GM19455 (cell line): ENCODE data around the gene PAX9.

Experiments used
- ATAC-seq: cut with Tn5 transposase; IDR thresholded peaks from one replicate; pipeline ENCODE4 v1.9.1; 2021; ENCODE audit not compliant: unreplicated experiment

Gene PAX9

GRCh38 chr14:36661506-36662257, at the start of gene PAX9:
PAX9 (plus strand) TSS chr14:36661860; CDS start chr14:36662090, 230 bp downstream.
- no peak for ATAC-seq

GRCh38 chr14:36617824-36618223, 43.8 kb upstream of the PAX9 start:
- no peak for ATAC-seq

GRCh38 chr14:36618641-36619040, 43.0 kb upstream of the PAX9 start:
- ATAC-seq: no peak

- ATAC-seq: no peak
Measured at GRCh38 chr14:36619131-36619530, 42.5 kb upstream of the PAX9 start.

GRCh38 chr14:36619853-36620252, 41.8 kb upstream of the PAX9 start:
- no peak for ATAC-seq

GRCh38 chr14:36625014-36625413, 36.6 kb upstream of the PAX9 start:
- ATAC-seq: no peak

GRCh38 chr14:36625436-36625835, 36.2 kb upstream of the PAX9 start:
- ATAC-seq: no peak

GRCh38 chr14:36626151-36626550, 35.5 kb upstream of the PAX9 start:
- ATAC-seq: no peak

- no peak for ATAC-seq
Measured at GRCh38 chr14:36627981-36628380, 33.7 kb upstream of the PAX9 start.

GRCh38 chr14:36633580-36633979, 28.1 kb upstream of the PAX9 start:
- ATAC-seq: no peak

GRCh38 chr14:36646664-36647416, 14.8 kb upstream of the PAX9 start:
- ATAC-seq: no peak

- ATAC-seq: no peak
Measured at GRCh38 chr14:36647417-36647823, 14.2 kb upstream of the PAX9 start.

- ATAC-seq: no peak
Measured at GRCh38 chr14:36647824-36648753, 13.6 kb upstream of the PAX9 start.

GRCh38 chr14:36649872-36650650, 11.6 kb upstream of the PAX9 start:
- ATAC-seq: no peak

- no peak for ATAC-seq
Measured at GRCh38 chr14:36652542-36653201, 9.0 kb upstream of the PAX9 start.

- no peak for ATAC-seq
Measured at GRCh38 chr14:36653413-36653812, 8.2 kb upstream of the PAX9 start.

GRCh38 chr14:36653962-36654793, 7.5 kb upstream of the PAX9 start:
- no peak for ATAC-seq

- ATAC-seq: no peak
Measured at GRCh38 chr14:36654794-36655381, 6.8 kb upstream of the PAX9 start.

GRCh38 chr14:36655571-36655962, 6.1 kb upstream of the PAX9 start:
- no peak for ATAC-seq
